Hair follicular keratinocyte (primary cell): ENCODE measurements around the gene TNFSF15. TPM values are rescaled to one million over a fixed set of nuclear protein-coding genes. Genes with fewer than 3 reads are reported as not detected.

Experiments
- total RNA-seq: library from RNA; depleted of rRNA; stranded (reverse); fragments of >200 nt; gene quantifications from 2 replicates; pipeline ENCODE4 v1.2.3, GENCODE V29; 2015

Gene TNFSF15
- 1.3 and 1.6 TPM in 2 replicates for total RNA-seq

GRCh38 chr9:114805670-114806525 is at the start of gene TNFSF15:
Gene TNFSF15 (minus strand): TSS chr9:114806039. CDS start chr9:114806012, 27 bp downstream.

Other genes with a start within 250 kb of the TNFSF15 start
- gene ATP6V1G1, start 218.3 kb downstream of the TNFSF15 start, total RNA-seq = 135 and 149 TPM in 2 replicates
- 4.9 and 8.4 TPM in 2 replicates for gene TMEM268, start 194.7 kb downstream of the TNFSF15 start, total RNA-seq
- gene TEX53, start 148.2 kb downstream of the TNFSF15 start, total RNA-seq = not detected in 2 replicates
- not detected in 2 replicates for gene TEX48, start 123.8 kb downstream of the TNFSF15 start, total RNA-seq
- gene TNFSF8, start 124.6 kb upstream of the TNFSF15 start, total RNA-seq = not detected in 2 replicates